ENCODE data around the gene PHF20. TPM values are rescaled to one million over a fixed set of nuclear protein-coding genes. Genes with fewer than 3 reads are reported as not detected.

The PHF20 gene
- total RNA-seq, 1 experiment from 2014 or later, result 65.8 TPM

GRCh38 chr20:35729283-35729807 is 42.5 kb upstream of the PHF20 start:
- peaks cover 82% of the 10 kb centered on the region for H3K36me3 Mint-ChIP-seq
- ATAC-seq, result no peak
- H3K4me1 Mint-ChIP-seq, result peaks cover 1% of the 10 kb centered on the region; the same call in 1 of the 2 replicates
- H3K27me3 Mint-ChIP-seq (ENCODE audit: low read depth), result no peaks in the 10 kb centered on the region
- POLR2A ChIA-PET, result interaction anchor here (0.6 to 4.3 kb wide), 2 partner anchors 13 to 246 kb away, joined by 3 to 17 read pairs; partner anchors contain the start of gene RBM39
- TF ChIP-seq ETV6 (CRISPR knock-in tag; IDR thresholded peaks at IDR 0.05), result no peak
- TF ChIP-seq IRF2 (CRISPR knock-in tag; IDR thresholded peaks at IDR 0.05; ENCODE audit: borderline replicate concordance, low read depth), result no peak
- no peak for TF ChIP-seq EMX1 (CRISPR knock-in tag; IDR thresholded peaks at IDR 0.05)
- no peak for TF ChIP-seq FOXK1 (CRISPR knock-in tag; IDR thresholded peaks at IDR 0.05)
- no peak for TF ChIP-seq NFE2L1 (CRISPR knock-in tag; IDR thresholded peaks at IDR 0.05)
- H3K4me3 Mint-ChIP-seq, result no peak overlapping the region
- DNase-seq (ENCODE audit: low spot score), result no peak
- H3K9me3 Mint-ChIP-seq, result no peaks in the 10 kb centered on the region
- CTCF ChIA-PET, result no interaction called here
- H3K27ac Mint-ChIP-seq, result no peak overlapping the region

DNA sequence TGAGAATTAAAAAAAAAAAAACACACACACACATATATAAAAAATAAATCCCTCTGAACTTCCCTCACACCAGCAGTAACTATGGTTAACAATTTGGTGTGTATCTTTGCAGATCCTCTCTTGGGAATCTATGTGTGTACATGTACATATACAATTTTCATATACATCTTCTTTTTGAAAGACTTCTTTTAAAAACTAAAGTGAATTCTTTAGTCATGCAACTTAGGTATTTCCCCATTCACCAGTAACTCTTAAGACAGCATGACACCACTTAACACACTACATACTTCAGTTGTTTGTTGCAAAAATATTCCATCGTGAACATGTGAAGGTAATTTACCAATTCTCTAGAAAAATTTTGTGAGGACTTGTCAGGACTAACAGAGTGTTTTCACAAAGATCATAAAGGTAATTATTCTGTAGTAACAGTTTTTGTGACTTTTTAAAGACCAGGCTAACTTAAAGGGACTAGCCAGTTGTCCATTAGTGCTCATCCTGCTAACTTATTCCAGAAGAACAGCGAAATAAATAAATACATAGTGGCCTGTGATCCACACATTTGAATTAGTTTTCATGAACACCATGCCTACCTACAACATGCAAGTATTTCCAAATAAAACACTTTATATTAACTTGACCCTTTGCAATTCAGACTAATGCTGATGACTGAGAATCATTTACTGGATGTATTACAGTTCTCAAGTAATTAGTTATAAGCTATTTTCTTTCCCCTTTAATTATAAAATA is 41.8 kb upstream of the PHF20 start:
- no peak for TF ChIP-seq IRF2 (CRISPR knock-in tag; IDR thresholded peaks at IDR 0.05; ENCODE audit: borderline replicate concordance, low read depth)
- TF ChIP-seq, protein P1, sequence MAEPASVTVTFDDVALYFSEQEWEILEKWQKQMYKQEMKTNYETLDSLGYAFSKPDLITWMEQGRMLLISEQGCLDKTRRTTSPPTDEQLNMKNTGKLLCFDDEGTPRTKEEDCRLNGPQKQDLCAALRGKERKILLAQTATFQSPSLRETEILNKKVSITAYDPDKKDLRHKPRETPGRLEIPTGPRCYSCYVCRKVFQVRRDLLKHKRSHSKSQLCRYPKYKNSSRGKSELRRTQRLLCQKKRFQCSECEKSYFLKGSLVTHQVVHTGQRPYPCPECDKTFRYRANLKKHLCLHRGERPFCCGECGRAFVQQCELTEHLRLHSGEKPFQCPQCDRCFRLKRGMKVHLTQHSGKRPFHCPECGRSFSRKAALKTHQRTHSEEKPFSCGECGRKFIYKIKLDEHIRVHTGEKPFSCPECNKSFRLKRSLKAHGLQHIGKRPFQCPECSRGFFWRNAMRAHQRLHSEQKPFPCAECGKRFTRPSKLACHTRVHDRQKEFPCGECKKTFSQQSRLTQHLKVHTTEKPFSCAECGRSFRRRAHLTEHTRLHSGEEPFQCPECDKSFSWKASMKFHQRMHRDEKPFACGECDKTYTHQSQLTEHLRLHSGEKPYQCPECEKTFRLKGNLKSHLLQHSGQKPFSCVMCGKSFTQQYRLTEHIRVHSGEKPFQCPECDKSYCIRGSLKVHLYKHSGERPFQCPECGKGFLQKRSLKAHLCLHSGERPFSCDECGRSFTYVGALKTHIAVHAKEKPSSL (CRISPR knock-in tag; conservative IDR thresholded peaks at IDR 0.05), result peak; percentile 32; the same call in 1 of the 2 replicates
- TF ChIP-seq EMX1 (CRISPR knock-in tag; IDR thresholded peaks at IDR 0.05), result no peak
- TF ChIP-seq ELF4 (CRISPR knock-in tag; IDR thresholded peaks at IDR 0.05; ENCODE audit: low read depth), result no peak
- TF ChIP-seq ZNF263 (CRISPR knock-in tag; IDR thresholded peaks at IDR 0.05; ENCODE audit: low read depth), result no peak
- Mint-ChIP-seq H3K4me1 (peaks cover 2% of the 10 kb centered on the region; the same call in 1 of the 2 replicates), H3K27me3 (ENCODE audit: low read depth) (no peaks in the 10 kb centered on the region), H3K27ac (0 out of 2 replicates have a peak overlapping the region, but pooled peaks have one; percentile 16), H3K9me3 (no peaks in the 10 kb centered on the region), H3K36me3 (peaks cover 82% of the 10 kb centered on the region), H3K4me3 (no peak overlapping the region)
- no peak for DNase-seq (ENCODE audit: low spot score)
- no peak for ATAC-seq
- ChIA-PET POLR2A (interaction anchor here (0.7 kb wide), 1 partner anchor 12 kb away, joined by 3 read pairs; the partner anchor contains the start of gene RBM39), CTCF (no interaction called here)

DNA sequence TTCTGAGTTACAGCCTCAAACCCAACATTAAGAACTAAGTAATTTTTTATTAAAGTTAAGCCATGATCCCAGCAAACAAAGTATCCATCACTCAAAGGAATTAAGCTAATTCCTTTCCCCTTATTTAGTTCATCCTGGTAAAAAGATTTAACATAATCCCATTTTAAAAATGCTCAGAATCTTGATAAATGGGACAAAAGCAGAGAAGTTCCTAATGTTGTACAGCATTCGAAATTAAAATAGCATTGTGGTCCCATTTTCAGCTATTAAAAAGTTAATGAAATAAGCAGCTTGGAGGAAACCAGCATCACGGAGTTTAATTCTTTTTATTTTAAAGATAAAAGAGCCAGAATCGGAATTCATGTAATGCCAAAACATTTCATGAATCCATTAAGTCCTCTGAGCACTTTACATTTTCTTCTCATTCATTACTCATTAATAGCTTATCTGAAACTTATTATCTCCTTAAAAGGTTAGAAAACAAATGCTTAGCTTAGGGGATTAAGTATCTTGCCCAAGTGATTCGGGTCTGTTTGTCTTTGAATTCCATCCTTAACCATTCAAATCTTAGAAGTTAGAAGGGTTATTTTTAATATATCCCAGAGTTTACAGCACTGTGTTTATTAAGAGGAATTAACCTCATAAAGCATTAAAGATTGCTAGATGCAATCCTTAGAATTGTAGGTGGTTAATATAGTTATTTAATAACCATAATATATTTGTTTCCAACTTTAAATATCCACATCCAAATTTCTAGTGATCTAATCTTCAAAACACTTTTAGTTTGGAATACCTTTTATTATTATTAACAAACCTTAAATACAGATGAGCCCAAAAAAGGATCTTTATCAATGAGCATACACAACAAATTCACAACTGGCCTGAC is 41.0 kb upstream of the PHF20 start:
- Mint-ChIP-seq H3K9me3 (no peaks in the 10 kb centered on the region), H3K4me1 (peaks cover 5% of the 10 kb centered on the region), H3K36me3 (peaks cover 81% of the 10 kb centered on the region), H3K27ac (no peak overlapping the region), H3K27me3 (ENCODE audit: low read depth) (no peaks in the 10 kb centered on the region), H3K4me3 (no peak overlapping the region)
- CTCF ChIA-PET, result no interaction called here
- TF ChIP-seq NR1H2 (CRISPR knock-in tag; IDR thresholded peaks at IDR 0.05), result no peak
- no peak for TF ChIP-seq SP1 (CRISPR knock-in tag; conservative IDR thresholded peaks at IDR 0.05)
- no peak for TF ChIP-seq TP53 (CRISPR knock-in tag; IDR thresholded peaks at IDR 0.05)
- no peak for TF ChIP-seq ZNF396 (CRISPR knock-in tag; IDR thresholded peaks at IDR 0.05; ENCODE audit: borderline replicate concordance)
- no peak for TF ChIP-seq KAT7 (CRISPR knock-in tag; IDR thresholded peaks at IDR 0.05; ENCODE audit: borderline replicate concordance)
- TF ChIP-seq, protein P2, sequence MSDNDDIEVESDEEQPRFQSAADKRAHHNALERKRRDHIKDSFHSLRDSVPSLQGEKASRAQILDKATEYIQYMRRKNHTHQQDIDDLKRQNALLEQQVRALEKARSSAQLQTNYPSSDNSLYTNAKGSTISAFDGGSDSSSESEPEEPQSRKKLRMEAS (CRISPR knock-in tag; IDR thresholded peaks at IDR 0.05), result no peak
- no peak for TF ChIP-seq GRHL2 (CRISPR knock-in tag; IDR thresholded peaks at IDR 0.05; ENCODE audit: insufficient replicate concordance, severe bottlenecking)
- POLR2A ChIA-PET, result interaction anchor here (0.7 kb wide), 1 partner anchor 11 kb away, joined by 3 read pairs; the partner anchor contains the start of gene RBM39
- ATAC-seq (no peak), DNase-seq (ENCODE audit: low spot score) (no peak)
